ENCODE results near the gene COA3.

- TF ChIP-seq POLR2A (IDR thresholded peaks at IDR 0.05; ENCODE audit: low read depth, low read length) (no peak), TAF1 (IDR thresholded peaks at IDR 0.05; ENCODE audit: low read depth, low read length) (no peak)
Observed at GRCh38 chr17:42750739-42751344, 47.7 kb downstream of the COA3 start.

All from GM12891 (cell line).